Keratinocyte (primary cell): ENCODE data around the gene NET1. TPM values are rescaled to one million over a fixed set of nuclear protein-coding genes. Genes with fewer than 3 reads are reported as not detected.

Source experiments
- DNase-seq: peaks from one replicate; pipeline ENCODE4 v3.0.0-alpha.2; 2011; ENCODE audit warnings: low read depth, missing footprints, low spot score
- FAIRE-seq: peaks from 2 replicates; lab custom pipeline; 2011; peaks lifted over from hg19 to GRCh38; lab: Jason Lieb, UNC
- H2AFZ ChIP-seq: 2 replicates; pipeline ENCODE4 v1.6.0; 2012; ENCODE audit warnings: low read length, control low read depth, inconsistent platforms; ENCODE audit not compliant: control insufficient read depth
- H3K27ac ChIP-seq: 2 replicates; pipeline ENCODE4 v1.5.1; 2011; ENCODE audit warnings: low read length; ENCODE audit not compliant: control insufficient read depth, insufficient read depth
- H3K27me3 ChIP-seq: 3 replicates; pipeline ENCODE4 v1.6.0; 2011; ENCODE audit warnings: low read length; ENCODE audit not compliant: control insufficient read depth, insufficient read depth; ENCODE audit errors: extremely low read depth
- H3K36me3 ChIP-seq, 2 experiments: 2 replicates in 1 of 2; 3 replicates in 1 of 2; pipeline ENCODE4 v1.5.1; 2011; ENCODE audit warnings: low read length in 2 of 2, mild to moderate bottlenecking in 1 of 2; ENCODE audit not compliant: control insufficient read depth in 2 of 2, insufficient read depth in 2 of 2; ENCODE audit errors: extremely low read depth in 1 of 2
- H3K4me1 ChIP-seq: 3 replicates; pipeline ENCODE4 v1.5.1; 2011; ENCODE audit warnings: low read length; ENCODE audit not compliant: control insufficient read depth, insufficient read depth; ENCODE audit errors: extremely low read depth
- H3K4me2 ChIP-seq: 3 replicates; pipeline ENCODE4 v1.6.0; 2011; ENCODE audit warnings: low read depth, low read length; ENCODE audit not compliant: control insufficient read depth, insufficient read depth; ENCODE audit errors: extremely low read depth
- H3K4me3 ChIP-seq, 3 experiments: fragments of 200-600 bp in 1 of 3; sonication (generic) in 1 of 3; 2 replicates in 2 of 3; 3 replicates in 1 of 3; pipeline ENCODE4 v1.5.1; 2011 to 2016; ENCODE audit warnings: low read length in 3 of 3, mild to moderate bottlenecking in 3 of 3, control low read depth in 2 of 3, inconsistent platforms in 1 of 3, low read depth in 1 of 3, mixed read lengths in 1 of 3, mixed run types in 1 of 3, moderate library complexity in 1 of 3; ENCODE audit not compliant: control insufficient read depth in 2 of 3, insufficient read depth in 2 of 3; ENCODE audit errors: extremely low read depth in 1 of 3
- H3K79me2 ChIP-seq: 2 replicates; pipeline ENCODE4 v1.6.0; 2012; ENCODE audit warnings: low read length; ENCODE audit not compliant: control insufficient read depth, insufficient read depth
- H3K9ac ChIP-seq: 3 replicates; pipeline ENCODE4 v1.6.0; 2011; ENCODE audit warnings: low read length; ENCODE audit not compliant: control insufficient read depth, insufficient read depth; ENCODE audit errors: extremely low read depth
- H3K9me1 ChIP-seq: 3 replicates; pipeline ENCODE4 v1.6.0; 2011; ENCODE audit warnings: low read length; ENCODE audit not compliant: control insufficient read depth, insufficient read depth; ENCODE audit errors: extremely low read depth
- H3K9me3 ChIP-seq: 2 replicates; pipeline ENCODE4 v1.5.1; 2012; ENCODE audit warnings: low read depth, low read length; ENCODE audit not compliant: control insufficient read depth
- H4K20me1 ChIP-seq: 3 replicates; pipeline ENCODE4 v1.6.0; 2011; ENCODE audit warnings: low read length; ENCODE audit not compliant: control insufficient read depth, insufficient read depth; ENCODE audit errors: extremely low read depth
- EZH2 ChIP-seq: IDR thresholded peaks from one replicate; pipeline ENCODE4 v1.6.1; 2012; ENCODE audit warnings: inconsistent platforms, mild to moderate bottlenecking, low read length, moderate library complexity
- dilution Hi-C: fragments of 300-500 bp; cut with MboI; formaldehyde crosslinking; loops from one replicate; pipeline ENCODE4 v1.7.0; 2020; ENCODE audit warnings: low sequenced_read_pairs; ENCODE audit not compliant: extremely low pct_ligation_motif_present
- polyA plus RNA-seq, 5 experiments: library from polyadenylated mRNA; depleted of rRNA in 3 of 5; stranded (reverse) in 3 of 5; stranded (forward) in 1 of 5; unstranded in 1 of 5; fragments of >200 nt; gene quantifications; 1 replicate in 1 of 5; 2 replicates in 3 of 5; 3 replicates in 1 of 5; pipeline versions ENCODE4 v1.2.1 to v1.2.3, GENCODE V29; 2011 to 2012; ENCODE audit warnings: missing spikeins in 2 of 5, low read depth in 1 of 5, low replicate concordance in 1 of 5
- TF ChIP-seq, protein P1 (sequence below), 3 experiments: IDR thresholded peaks in 1 of 3; conservative IDR thresholded peaks in 1 of 3; optimal IDR thresholded peaks in 1 of 3; 2 replicates in 2 of 3; 3 replicates in 1 of 3; pipeline versions ENCODE3 to v1.5.1; 2011; ENCODE audit warnings: low read length in 3 of 3, mild to moderate bottlenecking in 3 of 3, moderate library complexity in 2 of 3, control low read depth in 1 of 3, inconsistent platforms in 1 of 3; ENCODE audit not compliant: insufficient read depth in 2 of 3; ENCODE audit errors: extremely low read depth in 1 of 3

Gene NET1
- polyA plus RNA-seq, 1 donor (not counting 4 experiments of a cell fraction or from before 2014, with no cell fraction given) = 214 TPM

DNA sequence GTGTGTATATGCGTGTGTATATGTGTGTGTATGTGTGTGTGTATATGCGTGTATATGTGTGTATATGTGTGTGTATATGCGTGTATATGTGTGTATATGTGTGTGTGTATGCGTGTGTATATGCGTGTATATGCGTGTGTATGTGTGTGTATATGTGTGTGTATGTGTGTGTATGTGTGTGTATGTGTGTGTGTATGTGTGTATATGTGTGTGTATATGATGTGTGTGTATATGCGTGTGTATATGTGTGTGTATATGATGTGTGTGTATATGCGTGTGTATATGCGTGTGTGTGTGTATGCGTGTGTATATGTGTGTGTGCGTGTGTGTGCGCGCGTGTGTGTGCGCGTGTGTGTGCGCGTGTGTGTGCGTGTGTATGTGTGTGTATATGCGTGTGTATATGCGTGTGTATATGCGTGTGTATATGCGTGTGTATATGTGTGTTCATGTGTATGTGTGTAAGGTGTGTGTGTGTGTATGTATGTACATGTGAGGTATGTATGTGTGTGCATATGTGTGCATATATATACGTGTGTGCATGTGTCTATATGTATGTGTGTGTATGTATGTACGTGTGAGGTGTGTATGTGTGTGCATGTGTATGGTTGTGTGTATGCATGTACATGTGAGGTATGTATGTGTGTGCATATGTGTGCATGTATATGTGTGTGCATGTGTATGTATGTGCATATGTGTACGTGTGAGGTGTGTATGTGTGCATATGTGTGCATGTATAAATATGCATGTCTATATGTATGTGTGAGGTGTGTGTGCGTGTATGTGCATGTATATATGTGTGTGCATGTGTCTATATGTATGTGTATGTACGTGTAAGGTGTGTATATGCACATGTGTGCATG is 41.6 kb upstream of the NET1 start:
- Histone ChIP-seq H3K36me3 (no peaks in the 10 kb centered on the region), H4K20me1 (no peaks in the 10 kb centered on the region), H3K27me3 (peaks cover 5% of the 10 kb centered on the region), H3K4me1 (no peaks in the 10 kb centered on the region), H3K4me3 (no peak overlapping the region), H3K27ac (no peak overlapping the region), H3K4me2 (no peak overlapping the region), H3K9me3 (no peaks in the 10 kb centered on the region), H3K9ac (no peak overlapping the region), H3K79me2 (no peaks in the 10 kb centered on the region), H3K9me1 (no peaks in the 10 kb centered on the region), H2AFZ (no peak overlapping the region)
- TF ChIP-seq, protein P1, sequence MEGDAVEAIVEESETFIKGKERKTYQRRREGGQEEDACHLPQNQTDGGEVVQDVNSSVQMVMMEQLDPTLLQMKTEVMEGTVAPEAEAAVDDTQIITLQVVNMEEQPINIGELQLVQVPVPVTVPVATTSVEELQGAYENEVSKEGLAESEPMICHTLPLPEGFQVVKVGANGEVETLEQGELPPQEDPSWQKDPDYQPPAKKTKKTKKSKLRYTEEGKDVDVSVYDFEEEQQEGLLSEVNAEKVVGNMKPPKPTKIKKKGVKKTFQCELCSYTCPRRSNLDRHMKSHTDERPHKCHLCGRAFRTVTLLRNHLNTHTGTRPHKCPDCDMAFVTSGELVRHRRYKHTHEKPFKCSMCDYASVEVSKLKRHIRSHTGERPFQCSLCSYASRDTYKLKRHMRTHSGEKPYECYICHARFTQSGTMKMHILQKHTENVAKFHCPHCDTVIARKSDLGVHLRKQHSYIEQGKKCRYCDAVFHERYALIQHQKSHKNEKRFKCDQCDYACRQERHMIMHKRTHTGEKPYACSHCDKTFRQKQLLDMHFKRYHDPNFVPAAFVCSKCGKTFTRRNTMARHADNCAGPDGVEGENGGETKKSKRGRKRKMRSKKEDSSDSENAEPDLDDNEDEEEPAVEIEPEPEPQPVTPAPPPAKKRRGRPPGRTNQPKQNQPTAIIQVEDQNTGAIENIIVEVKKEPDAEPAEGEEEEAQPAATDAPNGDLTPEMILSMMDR (optimal IDR thresholded peaks at IDR 0.05 in 1 of 3, IDR thresholded peaks at IDR 0.05 in 1 of 3, conservative IDR thresholded peaks at IDR 0.05 in 1 of 3; ENCODE audit: extremely low read depth in 1 of 3, insufficient read depth in 2 of 3, low read length in 3 of 3) = no peak
- no peak for TF ChIP-seq EZH2
- dilution Hi-C loops = no loop called here
- DNase-seq = no peak
- FAIRE-seq = no peak

GRCh38 chr10:5373307-5373706 is 39.0 kb upstream of the NET1 start:
- H3K4me1 ChIP-seq = no peaks in the 10 kb centered on the region
- no peak for FAIRE-seq
- no peak overlapping the region for H2AFZ ChIP-seq
- no peak overlapping the region for H3K4me3 ChIP-seq
- H3K4me2 ChIP-seq = no peak overlapping the region
- no peak for DNase-seq
- no peak overlapping the region for H3K9ac ChIP-seq
- H3K36me3 ChIP-seq = no peaks in the 10 kb centered on the region
- no peaks in the 10 kb centered on the region for H3K9me1 ChIP-seq
- no peaks in the 10 kb centered on the region for H3K9me3 ChIP-seq
- dilution Hi-C loops = no loop called here
- no peaks in the 10 kb centered on the region for H4K20me1 ChIP-seq
- no peaks in the 10 kb centered on the region for H3K27me3 ChIP-seq
- H3K79me2 ChIP-seq = no peaks in the 10 kb centered on the region
- TF ChIP-seq, protein P1 (optimal IDR thresholded peaks at IDR 0.05 in 1 of 3, IDR thresholded peaks at IDR 0.05 in 1 of 3, conservative IDR thresholded peaks at IDR 0.05 in 1 of 3; ENCODE audit: extremely low read depth in 1 of 3, insufficient read depth in 2 of 3, low read length in 3 of 3) = no peak
- TF ChIP-seq EZH2 = no peak
- H3K27ac ChIP-seq = no peak overlapping the region
